SK-N-MC (cell line): ENCODE measurements around the gene SORBS2.

Experiments
- DNase-seq: peaks from one replicate; pipeline ENCODE4 v3.0.0-alpha.2; 2011; ENCODE audit warnings: low read depth, low spot score
- H3K27ac ChIP-seq: fragments of 200-600 bp; sonication (generic); 2 replicates; pipeline ENCODE4 v1.5.1; 2016; ENCODE audit warnings: mixed run types
- H3K36me3 ChIP-seq: fragments of 200-600 bp; sonication (generic); 2 replicates; pipeline ENCODE4 v1.6.1; 2017; ENCODE audit warnings: antibody characterized with exemption, low read length, mixed read lengths; ENCODE audit not compliant: insufficient read depth
- H3K4me3 ChIP-seq: fragments of 200-600 bp; sonication (generic); 2 replicates; pipeline ENCODE4 v1.5.1; 2016
- H3K9ac ChIP-seq: fragments of 200-600 bp; sonication (generic); 2 replicates; pipeline ENCODE4 v1.8.0; 2017; ENCODE audit warnings: mixed run types, mixed read lengths; ENCODE audit not compliant: insufficient read length
- H3K9me3 ChIP-seq: fragments of 200-600 bp; sonication (generic); 2 replicates; pipeline ENCODE4 v1.6.1; 2017; ENCODE audit warnings: low read depth, mild to moderate bottlenecking, antibody characterized with exemption, low read length, moderate library complexity, mixed read lengths
- EZH2 ChIP-seq: fragments of 200-600 bp; sonication (generic); IDR thresholded peaks from one replicate; pipeline ENCODE4 v1.6.1; 2017; ENCODE audit warnings: antibody characterized with exemption
- FOXP2 ChIP-seq: optimal IDR thresholded peaks from 2 replicates; pipeline ENCODE3; 2011; ENCODE audit warnings: mild to moderate bottlenecking, moderate library complexity; ENCODE audit not compliant: insufficient read depth; ENCODE audit errors: extremely low read length, control extremely low read depth
- POLR2AphosphoS5 ChIP-seq: IDR thresholded peaks from 2 replicates; pipeline ENCODE4 v1.6.1; 2012; ENCODE audit warnings: mild to moderate bottlenecking, low read depth, low read length, borderline replicate concordance

Gene SORBS2

GRCh38 chr4:185540487-185541120, 271.4 kb downstream of the SORBS2 start:
- H3K9me3 ChIP-seq, result no peaks in the 10 kb centered on the region
- no peaks in the 10 kb centered on the region for H3K36me3 ChIP-seq
- H3K9ac ChIP-seq, result no peak overlapping the region
- H3K27ac ChIP-seq, result no peak overlapping the region
- TF ChIP-seq POLR2AphosphoS5 (no peak), EZH2 (no peak), FOXP2 (no peak)
- DNase-seq, result no peak
- no peak overlapping the region for H3K4me3 ChIP-seq

- H3K9me3 ChIP-seq, result no peaks in the 10 kb centered on the region
- no peak overlapping the region for H3K4me3 ChIP-seq
- H3K9ac ChIP-seq, result no peak overlapping the region
- H3K36me3 ChIP-seq, result no peaks in the 10 kb centered on the region
- H3K27ac ChIP-seq, result no peak overlapping the region
- no peak for TF ChIP-seq EZH2
- TF ChIP-seq FOXP2, result no peak
- no peak for TF ChIP-seq POLR2AphosphoS5
- no peak for DNase-seq
Observed at GRCh38 chr4:185540040-185540439, 272.0 kb downstream of the SORBS2 start.

- TF ChIP-seq FOXP2, result no peak
- no peak for TF ChIP-seq EZH2
- TF ChIP-seq POLR2AphosphoS5, result no peak
- DNase-seq, result no peak
- Histone ChIP-seq H3K36me3 (no peaks in the 10 kb centered on the region), H3K9me3 (no peaks in the 10 kb centered on the region), H3K27ac (no peak overlapping the region), H3K4me3 (no peak overlapping the region), H3K9ac (no peak overlapping the region)
Observed at GRCh38 chr4:185538806-185539205, 273.2 kb downstream of the SORBS2 start.

GRCh38 chr4:185536411-185536709, 275.6 kb downstream of the SORBS2 start:
- Histone ChIP-seq H3K36me3 (no peaks in the 10 kb centered on the region), H3K27ac (no peak overlapping the region), H3K9ac (no peak overlapping the region), H3K9me3 (no peaks in the 10 kb centered on the region), H3K4me3 (no peak overlapping the region)
- no peak for DNase-seq
- no peak for TF ChIP-seq FOXP2
- no peak for TF ChIP-seq POLR2AphosphoS5
- no peak for TF ChIP-seq EZH2

GRCh38 chr4:185535612-185536410, 276.2 kb downstream of the SORBS2 start:
- H3K36me3 ChIP-seq, result no peaks in the 10 kb centered on the region
- TF ChIP-seq POLR2AphosphoS5 (no peak), FOXP2 (no peak), EZH2 (no peak)
- H3K27ac ChIP-seq, result no peak overlapping the region
- DNase-seq, result no peak
- no peak overlapping the region for H3K9ac ChIP-seq
- H3K4me3 ChIP-seq, result peak overlapping the region; percentile 65
- H3K9me3 ChIP-seq, result no peaks in the 10 kb centered on the region
